LNCaP clone FGC (cell line): ENCODE results near the gene LRRN2.

Source experiments
- DNase-seq: peaks from one replicate; pipeline ENCODE4 v3.0.0-alpha.2; 2011; ENCODE audit warnings: low read depth
- H3K4me3 ChIP-seq: 2 replicates; pipeline ENCODE4 v1.5.1; 2011; ENCODE audit warnings: mild to moderate bottlenecking, low read depth, low read length, control low read depth
- TF ChIP-seq, protein P1 (sequence below): IDR thresholded peaks from 2 replicates; pipeline ENCODE4 v1.5.1; 2012; ENCODE audit warnings: mild to moderate bottlenecking; ENCODE audit not compliant: control insufficient read depth, insufficient read depth; ENCODE audit errors: extremely low read depth

The LRRN2 gene

DNA sequence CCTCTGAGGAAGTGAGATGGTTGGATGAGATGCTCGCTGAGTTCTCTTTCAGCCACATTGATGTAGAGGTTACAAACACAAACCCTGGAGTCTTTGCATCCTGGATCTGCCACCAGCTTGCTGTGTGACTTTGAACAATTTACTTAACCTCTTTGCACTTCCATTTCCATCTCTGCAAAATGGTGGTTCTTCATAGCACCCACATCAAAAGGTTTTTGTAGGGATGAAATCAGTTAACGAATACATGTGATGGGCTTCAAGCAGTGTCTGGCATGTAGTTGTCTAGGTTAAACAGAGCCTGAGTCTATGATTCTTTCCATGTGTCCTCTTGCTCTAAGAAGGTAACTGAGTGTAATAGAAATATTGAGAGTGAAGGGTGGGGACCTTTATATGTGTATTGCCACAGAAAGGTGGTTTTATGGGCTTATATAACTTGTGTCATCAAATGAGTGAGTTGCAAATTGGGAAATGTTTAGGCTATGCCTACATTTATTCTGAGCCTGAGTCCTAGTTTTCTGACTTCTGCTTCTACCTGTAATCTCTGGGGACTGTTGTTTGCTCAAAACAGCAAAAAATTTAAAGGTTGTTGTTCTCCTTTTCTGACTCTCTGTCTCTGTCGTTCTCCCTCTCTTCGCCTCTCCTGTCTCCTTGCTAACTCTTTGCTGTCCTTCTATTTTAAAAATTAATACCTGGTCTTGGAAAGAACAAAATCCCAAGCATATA, 27.3 kb upstream of the LRRN2 start:
- no peak for DNase-seq
- TF ChIP-seq, protein P1, sequence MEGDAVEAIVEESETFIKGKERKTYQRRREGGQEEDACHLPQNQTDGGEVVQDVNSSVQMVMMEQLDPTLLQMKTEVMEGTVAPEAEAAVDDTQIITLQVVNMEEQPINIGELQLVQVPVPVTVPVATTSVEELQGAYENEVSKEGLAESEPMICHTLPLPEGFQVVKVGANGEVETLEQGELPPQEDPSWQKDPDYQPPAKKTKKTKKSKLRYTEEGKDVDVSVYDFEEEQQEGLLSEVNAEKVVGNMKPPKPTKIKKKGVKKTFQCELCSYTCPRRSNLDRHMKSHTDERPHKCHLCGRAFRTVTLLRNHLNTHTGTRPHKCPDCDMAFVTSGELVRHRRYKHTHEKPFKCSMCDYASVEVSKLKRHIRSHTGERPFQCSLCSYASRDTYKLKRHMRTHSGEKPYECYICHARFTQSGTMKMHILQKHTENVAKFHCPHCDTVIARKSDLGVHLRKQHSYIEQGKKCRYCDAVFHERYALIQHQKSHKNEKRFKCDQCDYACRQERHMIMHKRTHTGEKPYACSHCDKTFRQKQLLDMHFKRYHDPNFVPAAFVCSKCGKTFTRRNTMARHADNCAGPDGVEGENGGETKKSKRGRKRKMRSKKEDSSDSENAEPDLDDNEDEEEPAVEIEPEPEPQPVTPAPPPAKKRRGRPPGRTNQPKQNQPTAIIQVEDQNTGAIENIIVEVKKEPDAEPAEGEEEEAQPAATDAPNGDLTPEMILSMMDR: no peak

GRCh38 chr1:204711947-204712701, 26.6 kb upstream of the LRRN2 start:
- H3K4me3 ChIP-seq: no peak overlapping the region
- TF ChIP-seq, protein P1: no peak
- DNase-seq: no peak

More for the DNA sequence above, 27.3 kb upstream of the LRRN2 start:
- H3K4me3 ChIP-seq: no peak overlapping the region

DNA sequence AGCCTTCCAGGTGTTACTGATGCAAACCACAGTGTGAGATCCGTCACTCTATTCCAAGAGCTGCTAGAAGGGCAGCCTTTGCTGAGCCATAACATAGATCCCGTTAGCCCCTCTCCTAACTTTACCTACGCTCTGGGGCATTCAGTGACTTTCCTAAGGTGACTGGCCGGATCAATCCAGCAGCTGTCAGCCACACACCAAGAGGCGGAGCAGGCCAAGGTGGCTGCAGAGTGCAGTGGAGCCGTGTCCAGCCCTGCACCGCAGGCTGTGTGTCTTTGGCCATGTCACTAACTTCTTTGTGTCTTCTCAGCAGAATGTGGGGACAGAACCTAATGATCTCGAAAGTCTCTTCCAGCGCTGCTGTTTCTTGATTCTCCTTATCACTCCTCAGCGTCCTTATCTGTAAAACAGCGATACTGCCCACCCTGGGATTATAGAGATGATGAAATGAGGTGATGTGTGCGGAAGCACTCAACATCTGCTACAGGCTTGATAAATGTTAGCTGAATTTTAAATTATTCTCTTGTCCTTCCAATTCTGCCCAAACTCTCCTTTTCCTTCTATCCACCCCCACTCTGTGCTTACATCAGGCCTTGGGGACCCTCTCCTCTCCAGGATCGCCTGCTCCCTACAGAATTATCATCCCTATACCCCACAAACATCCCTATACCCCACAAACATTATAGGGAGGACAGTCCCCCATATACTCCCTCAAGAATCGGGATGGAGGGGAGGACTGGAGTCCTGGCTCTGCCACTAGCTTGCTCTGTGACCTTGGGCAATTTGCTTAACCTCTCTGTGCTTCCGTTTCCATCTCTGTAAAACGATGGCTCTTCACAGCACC, 25.8 kb upstream of the LRRN2 start:
- no peak for DNase-seq
- H3K4me3 ChIP-seq: no peak overlapping the region
- TF ChIP-seq, protein P1: no peak

- TF ChIP-seq, protein P1: no peak
- DNase-seq: no peak
- no peak overlapping the region for H3K4me3 ChIP-seq
Observed at GRCh38 chr1:204709960-204710912, 24.7 kb upstream of the LRRN2 start.

GRCh38 chr1:204709021-204709420, 23.5 kb upstream of the LRRN2 start:
- no peak for DNase-seq
- no peak overlapping the region for H3K4me3 ChIP-seq
- TF ChIP-seq, protein P1: no peak
